NCI-H524 (cell line): ENCODE results near the gene GGT5.
"Not testable (repeated sequence)": the region's sequence is repeated elsewhere in the genome, so short reads cannot be mapped to it uniquely, and the experiment has no call there.

ENCODE experiments used
- DNase-seq, 2 experiments: peaks; one replicate each; lab custom pipeline; 2025; lab: John Stamatoyannopoulos, UW

Gene GGT5

GRCh38 chr22:24232725-24233124 is 12.2 kb downstream of the GGT5 start:
- no peak for DNase-seq

DNA sequence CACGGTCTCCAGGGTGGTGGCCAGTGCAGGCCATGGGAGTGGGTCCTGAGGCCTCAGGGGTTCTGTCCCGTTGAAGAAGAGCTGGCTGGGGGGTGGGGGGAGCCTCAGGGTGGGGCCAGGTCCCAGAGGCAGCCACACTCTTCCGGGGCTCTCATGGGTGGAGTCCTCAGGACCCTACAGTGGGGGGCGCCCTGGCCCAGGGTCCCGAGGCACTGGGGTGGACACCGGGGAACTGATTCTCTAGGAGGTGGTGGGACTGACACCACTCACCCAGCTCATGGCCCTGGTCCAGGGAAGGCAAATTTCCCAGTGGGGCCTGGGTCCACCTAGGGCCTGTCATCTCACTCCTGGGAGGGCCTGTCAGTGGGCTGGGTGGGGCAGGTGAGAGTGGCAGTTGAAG is 12.8 kb downstream of the GGT5 start:
- DNase-seq: no peak

DNA sequence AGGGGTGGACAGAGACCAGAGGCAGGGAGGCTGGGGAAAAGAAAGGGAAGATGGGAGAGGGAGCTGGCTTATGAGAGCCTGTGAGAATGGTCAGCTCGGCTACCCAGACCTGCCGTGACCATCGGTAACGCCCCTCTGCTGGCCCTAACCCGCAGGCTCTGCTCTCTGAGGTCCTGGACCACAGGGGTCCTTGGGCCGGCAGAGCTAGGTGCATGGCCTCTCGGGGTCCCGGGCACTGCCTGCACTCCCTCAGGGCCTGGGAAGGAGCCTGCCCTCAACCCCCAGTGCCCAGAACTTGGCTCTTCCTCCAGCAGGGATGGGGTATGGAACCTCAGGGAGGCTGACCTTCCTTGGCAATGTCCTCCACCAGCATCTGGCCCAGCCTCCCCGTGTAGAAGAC is 13.2 kb downstream of the GGT5 start:
- no peak for DNase-seq

DNA sequence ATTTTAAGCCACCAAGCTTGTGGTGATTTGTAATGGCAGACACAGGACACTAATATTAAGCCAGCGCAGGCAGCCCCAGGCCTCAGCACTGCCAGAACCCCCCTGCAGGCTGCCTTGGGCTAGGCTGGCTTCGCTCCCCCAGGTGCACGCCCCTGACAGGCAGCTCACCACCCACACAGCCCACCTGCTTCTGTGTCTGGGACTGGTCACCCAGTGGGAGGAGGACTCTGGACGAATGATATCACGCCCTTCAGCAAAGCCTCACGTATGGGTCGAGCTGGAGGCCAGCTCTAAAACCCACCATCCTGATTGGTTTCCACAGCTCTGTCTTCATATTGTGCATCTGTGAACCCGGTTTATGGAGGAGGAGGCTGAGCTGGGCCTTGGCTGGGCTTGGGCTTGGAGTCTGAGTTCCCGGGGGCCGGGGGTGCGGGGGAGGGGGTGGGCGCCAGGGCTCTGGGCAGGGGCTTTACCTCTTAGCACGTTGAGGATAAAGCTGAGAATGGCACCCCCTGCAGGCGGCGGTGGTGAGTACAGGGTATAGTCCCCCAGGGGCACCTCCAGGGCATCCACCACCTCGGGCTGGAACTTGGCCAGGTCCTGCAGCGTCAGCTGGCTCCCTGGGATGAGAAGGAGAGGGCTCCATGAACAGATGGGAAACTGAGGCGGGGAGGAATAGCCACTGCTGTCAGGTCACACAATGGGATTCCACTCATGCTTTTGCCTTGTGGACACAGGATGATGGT is 13.8 kb downstream of the GGT5 start:
- DNase-seq: peak in 1 of 2 experiments; percentile 23

DNA sequence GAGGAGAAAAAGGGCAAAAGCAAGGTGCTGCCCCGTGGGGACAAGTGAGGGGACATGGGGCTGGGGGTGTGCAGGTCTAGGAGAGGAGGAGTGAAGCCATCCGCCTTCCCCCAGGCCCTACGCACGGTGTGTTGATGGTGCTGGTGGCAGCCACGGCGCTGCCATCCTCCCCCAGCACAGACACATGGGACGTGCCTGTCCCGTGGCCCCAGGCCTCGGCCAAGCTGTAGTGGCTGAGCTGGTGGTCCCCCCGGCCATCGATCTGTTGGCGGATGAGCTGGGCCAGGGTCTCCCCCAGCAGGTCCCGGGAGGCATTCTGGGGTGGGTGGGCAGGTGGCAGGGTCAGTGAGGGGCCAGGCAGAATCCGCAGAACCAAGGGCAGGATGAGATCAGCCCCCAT is 18.9 kb downstream of the GGT5 start:
- no peak for DNase-seq

DNA sequence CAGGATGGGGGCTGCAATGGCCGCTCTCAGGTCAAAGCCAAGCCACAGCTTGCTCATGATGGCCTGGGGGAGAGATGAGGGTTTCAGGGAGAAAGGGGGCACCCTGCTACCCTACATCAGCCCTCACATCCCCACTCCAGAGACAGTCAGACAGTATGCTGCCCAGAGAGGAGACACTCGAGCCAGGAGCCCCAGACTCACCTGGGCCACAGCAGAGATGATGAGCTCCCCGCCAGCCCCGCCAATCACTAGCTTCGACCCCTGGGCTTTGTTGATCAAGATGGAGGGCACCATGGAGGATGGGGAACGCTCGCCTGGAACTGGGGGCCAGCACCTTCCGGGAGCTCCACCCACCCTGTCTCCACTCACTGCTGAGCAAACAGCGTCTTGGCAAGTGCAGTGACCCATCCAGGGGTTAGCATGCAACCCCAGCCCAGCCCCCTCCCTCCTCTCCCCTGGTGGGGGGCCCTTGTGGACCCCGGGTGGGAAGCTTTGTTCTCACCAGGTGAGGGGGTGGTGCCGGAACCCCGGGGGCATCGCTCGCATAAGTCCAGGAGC is 19.8 kb downstream of the GGT5 start:
- DNase-seq: no peak

DNA sequence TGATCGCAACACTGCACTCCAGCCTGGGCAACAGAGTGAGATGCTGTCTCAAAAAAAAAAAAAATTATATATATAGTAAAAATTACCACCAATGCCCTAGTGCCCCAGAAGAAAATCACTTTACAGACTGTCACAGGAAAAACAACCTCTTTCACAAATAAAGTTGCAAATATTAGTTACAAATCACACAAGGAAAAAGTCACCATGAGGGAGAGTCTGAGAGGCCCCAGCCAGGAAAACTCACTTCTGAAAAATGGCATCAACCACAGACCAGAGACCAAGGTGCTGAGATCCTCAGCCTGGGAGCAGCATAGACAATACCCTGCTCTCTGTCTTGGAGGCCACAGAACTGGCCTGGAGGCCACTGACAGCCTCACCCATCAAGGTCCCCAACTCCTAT is 20.4 kb downstream of the GGT5 start:
- no peak for DNase-seq

DNA sequence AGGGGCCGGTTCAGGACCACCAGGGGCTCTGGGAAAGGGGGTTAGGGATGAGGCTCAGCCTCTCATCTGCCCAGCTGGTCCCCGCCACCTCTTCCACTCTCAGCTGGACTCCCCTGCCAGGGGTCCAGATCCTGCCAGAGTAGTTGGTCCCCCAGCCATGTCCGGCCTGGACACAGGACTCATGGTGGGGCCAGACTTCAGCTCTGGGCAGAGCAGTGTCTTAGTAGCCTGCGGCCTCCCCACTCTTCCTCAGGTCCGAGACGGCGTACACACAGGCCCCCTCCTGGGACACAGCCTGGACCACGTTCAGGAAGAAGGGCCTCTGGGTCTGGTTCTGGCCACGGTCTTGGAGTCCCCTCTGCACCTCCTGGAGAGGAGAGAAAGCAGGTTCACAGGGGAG is 25.1 kb downstream of the GGT5 start:
- DNase-seq: no peak

GRCh38 chr22:24217384-24217783 is 27.5 kb downstream of the GGT5 start:
- DNase-seq: no peak

GRCh38 chr22:24216541-24217209 is 28.2 kb downstream of the GGT5 start:
- no peak for DNase-seq

GRCh38 chr22:24214467-24215285 is 30.2 kb downstream of the GGT5 start:
- DNase-seq: peak in 1 of 2 experiments; percentile 23

GRCh38 chr22:24213111-24213510 is 31.8 kb downstream of the GGT5 start:
- not testable (repeated sequence) for DNase-seq

DNA sequence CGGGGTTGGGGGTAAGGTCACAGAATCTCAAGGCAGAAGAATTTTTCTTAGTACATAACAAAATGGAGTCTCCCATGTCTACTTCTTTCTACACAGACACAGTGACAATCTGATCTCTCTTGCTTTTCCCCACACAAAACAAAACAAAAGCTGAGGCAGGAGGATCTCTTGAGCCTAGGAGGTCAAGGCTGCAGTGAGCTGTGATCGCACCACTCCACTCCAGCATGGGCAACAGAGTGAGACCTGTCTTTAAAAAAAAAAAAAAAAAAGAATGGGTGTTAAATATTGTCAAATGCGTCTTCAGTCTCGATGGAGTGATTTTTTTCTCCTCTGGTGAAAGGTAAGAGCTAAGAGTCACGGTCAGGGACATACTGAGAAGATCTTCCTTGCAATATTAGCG is 33.2 kb downstream of the GGT5 start:
- not testable (repeated sequence) for DNase-seq

DNA sequence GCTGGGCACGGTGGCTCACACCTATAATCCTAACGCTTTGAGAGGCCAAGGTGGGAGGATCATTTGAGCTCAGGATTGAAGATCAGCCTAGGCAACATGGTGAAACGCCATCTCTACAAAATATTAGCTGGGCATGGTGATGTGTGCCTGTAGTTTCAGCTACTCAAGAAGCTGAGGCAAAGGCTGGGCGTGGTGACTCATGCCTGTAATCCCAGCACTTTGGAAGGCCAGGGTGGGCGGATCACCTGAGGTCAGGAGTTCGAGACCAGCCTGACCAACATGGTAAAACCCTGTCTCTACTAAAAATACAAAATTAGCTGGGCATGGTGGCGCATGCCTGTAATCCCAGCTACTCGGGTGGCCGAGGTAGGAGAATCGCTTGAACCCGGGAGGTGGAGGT is 34.5 kb downstream of the GGT5 start:
- DNase-seq: not testable (repeated sequence)

GRCh38 chr22:24209687-24210086 is 35.2 kb downstream of the GGT5 start:
- DNase-seq: no peak

GRCh38 chr22:24209016-24209415 is 35.9 kb downstream of the GGT5 start:
- no peak for DNase-seq

GRCh38 chr22:24208012-24208749 is 36.7 kb downstream of the GGT5 start:
- no peak for DNase-seq

DNA sequence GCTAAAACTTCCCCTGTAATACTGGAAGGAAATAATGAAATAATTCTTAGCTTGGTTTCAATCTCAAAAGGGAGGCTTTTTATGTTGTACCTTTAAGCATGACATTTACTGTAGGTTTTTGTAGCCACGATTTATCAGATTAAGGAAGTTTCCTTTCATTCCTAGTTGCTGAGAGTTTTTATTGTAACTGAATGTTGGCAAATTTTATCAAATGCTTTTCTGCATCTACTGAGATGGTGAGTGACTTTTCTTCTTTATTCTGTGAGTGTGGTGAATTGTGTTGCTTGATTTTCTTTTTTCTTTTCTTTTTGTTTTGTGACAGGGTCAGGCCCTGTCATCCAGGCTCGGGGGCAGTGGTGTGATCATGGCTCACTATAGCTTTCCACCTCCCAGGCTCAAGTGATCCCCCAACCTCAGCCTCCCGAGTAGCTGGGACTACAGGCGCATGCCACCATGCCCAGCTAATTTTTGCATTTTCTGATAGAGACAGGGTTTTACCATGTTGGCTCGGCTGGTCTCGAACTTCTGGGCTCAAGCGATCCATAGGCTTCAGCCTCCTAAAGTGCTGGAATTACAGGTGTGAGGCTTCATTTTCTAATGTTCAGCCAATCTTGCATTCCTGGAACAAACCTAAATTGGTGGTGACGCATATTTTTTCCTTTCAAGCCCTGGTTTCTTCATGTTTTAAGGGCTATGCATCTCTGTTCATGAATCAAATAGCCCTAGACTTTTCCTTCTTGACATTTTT is 37.4 kb downstream of the GGT5 start:
- no peak for DNase-seq

DNA sequence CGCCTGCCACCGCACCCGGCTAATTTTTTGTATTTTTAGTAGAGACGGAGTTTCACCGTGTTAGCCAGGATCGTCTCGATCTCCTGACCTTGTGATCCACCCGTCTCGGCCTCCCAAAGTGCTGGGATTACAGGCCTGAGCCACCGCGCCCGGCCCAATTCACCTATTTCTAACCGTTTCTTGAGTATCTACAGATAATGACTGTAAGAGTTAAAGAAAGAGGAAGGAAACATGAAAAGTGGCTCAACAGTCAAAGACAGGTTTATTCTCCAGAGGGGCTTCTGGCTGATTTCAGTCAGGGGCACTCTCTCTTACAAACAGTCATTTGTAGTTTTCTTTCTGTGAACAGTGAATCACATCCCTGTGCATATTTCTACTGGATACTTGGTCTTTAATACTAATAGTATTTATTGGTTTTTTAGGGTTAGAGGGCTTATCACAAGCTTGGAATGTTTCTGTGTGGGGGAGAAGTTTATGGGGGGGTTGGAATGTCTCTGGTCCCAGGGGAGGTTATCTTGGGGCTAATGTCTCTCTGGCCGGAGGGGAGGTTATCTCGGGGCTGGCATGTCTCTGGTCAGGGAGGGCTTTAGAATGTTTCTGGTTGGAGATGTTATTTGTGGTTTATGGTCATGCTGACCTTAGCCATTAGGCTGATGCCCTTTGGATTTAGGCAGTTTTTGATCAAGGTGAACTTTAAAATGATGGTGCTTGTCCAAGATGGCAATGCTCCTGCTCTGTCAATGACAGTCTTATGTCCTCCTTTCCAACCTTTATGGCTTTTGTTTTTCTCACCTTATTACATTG is 38.2 kb downstream of the GGT5 start:
- DNase-seq: not testable (repeated sequence)
